Umbilical cord (tissue), 2 donors: ENCODE results near the gene PERM1. TPM values are rescaled to one million over a fixed set of nuclear protein-coding genes. Genes with fewer than 3 reads are reported as not detected.
"Not testable (repeated sequence)": the region's sequence is repeated elsewhere in the genome, so short reads cannot be mapped to it uniquely, and the experiment has no call there.

Experiments
- DNase-seq: peaks from one replicate; pipeline ENCODE4 v3.0.0-alpha.2; 2015; ENCODE audit warnings: low spot score
- total RNA-seq: library from RNA; depleted of rRNA; stranded (reverse); fragments of >200 nt; gene quantifications from one replicate; pipeline ENCODE4 v1.2.3, GENCODE V29; 2014; ENCODE audit warnings: low replicate concordance; ENCODE audit not compliant: insufficient read depth

PERM1 gene
- total RNA-seq, 1 donor from 2014 or later = 0.96 TPM

GRCh38 chr1:978069-978834, 3.6 kb downstream of the PERM1 start:
- no peak for DNase-seq

GRCh38 chr1:976791-977190, 5.1 kb downstream of the PERM1 start:
- not testable (repeated sequence) for DNase-seq

GRCh38 chr1:975896-976683, 5.8 kb downstream of the PERM1 start:
- DNase-seq = peak; percentile 77

- no peak for DNase-seq
These were observed 6.5 kb downstream of the PERM1 start for GRCh38 chr1:975365-975764.

- no peak for DNase-seq
These were observed 7.1 kb downstream of the PERM1 start for GRCh38 chr1:974687-975328.

- DNase-seq = no peak
These were observed 7.6 kb downstream of the PERM1 start for GRCh38 chr1:974293-974640.

GRCh38 chr1:973459-974292, 8.2 kb downstream of the PERM1 start:
- DNase-seq = no peak

- no peak for DNase-seq
These were observed 9.0 kb downstream of the PERM1 start for GRCh38 chr1:972726-973458.

- no peak for DNase-seq
These were observed 10.0 kb downstream of the PERM1 start for GRCh38 chr1:971751-972506.

- DNase-seq = peak; percentile 46
These were observed 10.7 kb downstream of the PERM1 start for GRCh38 chr1:970973-971730.

- DNase-seq = no peak
These were observed 11.5 kb downstream of the PERM1 start for GRCh38 chr1:970242-970972.

GRCh38 chr1:969260-969855, 12.5 kb downstream of the PERM1 start:
- DNase-seq = no peak

- no peak for DNase-seq
These were observed 14.2 kb downstream of the PERM1 start for GRCh38 chr1:967466-968343.

GRCh38 chr1:966704-967300, 15.1 kb downstream of the PERM1 start:
- DNase-seq = peak; percentile 63

GRCh38 chr1:966135-966703, 15.7 kb downstream of the PERM1 start, which contains the start of gene PLEKHN1:
TSS of gene PLEKHN1 (plus strand) at chr1:966482. CDS start at chr1:966532, 50 bp downstream.
- DNase-seq = no peak

- DNase-seq = no peak
These were observed 16.3 kb downstream of the PERM1 start for GRCh38 chr1:965526-966134.
